Neuronal stem cell (in vitro differentiated cells): Measurements from ENCODE around the gene PNRC1.

Source experiments
- DNase-seq: peaks from one replicate; pipeline ENCODE4 v3.0.0-alpha.2; 2013; ENCODE audit warnings: low spot score
- H2AFZ ChIP-seq: one replicate; pipeline ENCODE4 v1.6.1; 2013; ENCODE audit warnings: mild to moderate bottlenecking, low read length, inconsistent platforms
- H2AK5ac ChIP-seq: 2 replicates; pipeline ENCODE4 v1.6.1; 2013; ENCODE audit warnings: low read depth, mild to moderate bottlenecking, inconsistent platforms, low read length, moderate library complexity, mixed read lengths
- H2BK120ac ChIP-seq: 2 replicates; pipeline ENCODE4 v1.6.1; 2013; ENCODE audit warnings: low read depth, mild to moderate bottlenecking, inconsistent platforms, low read length, moderate library complexity, mixed read lengths
- H2BK12ac ChIP-seq: one replicate; pipeline ENCODE4 v1.6.1; 2013; ENCODE audit warnings: low read length, inconsistent platforms
- H2BK15ac ChIP-seq: 2 replicates; pipeline ENCODE4 v1.6.1; 2013; ENCODE audit warnings: mild to moderate bottlenecking, low read length, inconsistent platforms, mixed read lengths
- H2BK5ac ChIP-seq: one replicate; pipeline ENCODE4 v1.6.1; 2013; ENCODE audit warnings: inconsistent platforms, mild to moderate bottlenecking, low read length, moderate library complexity
- H3K14ac ChIP-seq: one replicate; pipeline ENCODE4 v1.6.1; 2013; ENCODE audit warnings: low read length, inconsistent platforms
- H3K18ac ChIP-seq: 2 replicates; pipeline ENCODE4 v1.6.1; 2013; ENCODE audit warnings: low read length, inconsistent platforms
- H3K23ac ChIP-seq: 2 replicates; pipeline ENCODE4 v1.6.1; 2013; ENCODE audit warnings: low read depth, mild to moderate bottlenecking, mixed read lengths, low read length, inconsistent platforms; ENCODE audit not compliant: poor library complexity
- H3K27ac ChIP-seq: replicated peaks from 3 replicates; pipeline ENCODE4 v1.5.1; 2013; ENCODE audit warnings: low read length, inconsistent platforms
- H3K27me3 ChIP-seq, 3 experiments: 2 replicates each; pipeline ENCODE4 v1.6.1; 2013; ENCODE audit warnings: low read length in 3 of 3, mild to moderate bottlenecking in 2 of 3, inconsistent platforms in 1 of 3, low read depth in 1 of 3, mixed read lengths in 1 of 3, moderate library complexity in 1 of 3; ENCODE audit not compliant: control insufficient read depth in 3 of 3, insufficient read depth in 3 of 3
- H3K36me3 ChIP-seq, 2 donors: replicated peaks in 1 of 2; 2 replicates each; pipeline ENCODE4 v1.6.1; 2013; ENCODE audit warnings: low read length in 2 of 2; ENCODE audit not compliant: control insufficient read depth in 2 of 2, insufficient read depth in 2 of 2
- H3K4ac ChIP-seq: 2 replicates; pipeline ENCODE4 v1.6.1; 2013; ENCODE audit warnings: inconsistent platforms, mild to moderate bottlenecking, low read length, moderate library complexity
- H3K4me1 ChIP-seq, 2 donors: 1 replicate in 1 of 2; 2 replicates in 1 of 2; pipeline ENCODE4 v1.6.1; 2013; ENCODE audit warnings: low read length in 2 of 2, low read depth in 1 of 2; ENCODE audit not compliant: control insufficient read depth in 2 of 2, insufficient read depth in 1 of 2
- H3K4me2 ChIP-seq: one replicate; pipeline ENCODE4 v1.6.1; 2013; ENCODE audit warnings: mild to moderate bottlenecking, low read length, inconsistent platforms; ENCODE audit not compliant: insufficient read depth, poor library complexity, severe bottlenecking
- H3K4me3 ChIP-seq, 2 donors: 2 replicates each; pipeline ENCODE4 v1.5.1; 2013; ENCODE audit warnings: low read length in 2 of 2, mild to moderate bottlenecking in 2 of 2, inconsistent platforms in 1 of 2, moderate library complexity in 1 of 2
- H3K79me1 ChIP-seq: one replicate; pipeline ENCODE4 v1.6.1; 2013; ENCODE audit warnings: low read depth, mild to moderate bottlenecking, inconsistent platforms, low read length, moderate library complexity
- H3K9ac ChIP-seq: one replicate; pipeline ENCODE4 v1.6.1; 2013; ENCODE audit warnings: mild to moderate bottlenecking, low read depth, low read length, inconsistent platforms; ENCODE audit not compliant: poor library complexity
- H3K9me3 ChIP-seq, 2 donors: replicated peaks in 1 of 2; 2 replicates each; pipeline versions ENCODE3 to v1.6.1; 2013; ENCODE audit warnings: low read length in 2 of 2, mild to moderate bottlenecking in 2 of 2, inconsistent platforms in 1 of 2, low read depth in 1 of 2, mixed read lengths in 1 of 2, moderate library complexity in 1 of 2; ENCODE audit not compliant: control insufficient read depth in 2 of 2, insufficient read depth in 1 of 2
- H4K8ac ChIP-seq: one replicate; pipeline ENCODE4 v1.6.1; 2013; ENCODE audit warnings: low read depth, mild to moderate bottlenecking, inconsistent platforms, low read length, moderate library complexity
- H4K91ac ChIP-seq: one replicate; pipeline ENCODE4 v1.6.1; 2013; ENCODE audit warnings: low read length, low read depth, mild to moderate bottlenecking, inconsistent platforms; ENCODE audit not compliant: poor library complexity
- WGBS, 2 donors: extraction: QIAGEN DNeasy Blood & Tissue Kit; methylation state at CpG; one replicate each; pipeline ENCODE4 v1.1.7; 2013; ENCODE audit warnings: missing lambda C conversion rate in 2 of 2, mixed read lengths in 1 of 2; ENCODE audit not compliant: insufficient read length in 2 of 2, insufficient replicate concordance in 1 of 2; ENCODE audit errors: extremely low coverage in 2 of 2; 5-methylcytosine and 5-hydroxymethylcytosine counted together

The PNRC1 gene

DNA sequence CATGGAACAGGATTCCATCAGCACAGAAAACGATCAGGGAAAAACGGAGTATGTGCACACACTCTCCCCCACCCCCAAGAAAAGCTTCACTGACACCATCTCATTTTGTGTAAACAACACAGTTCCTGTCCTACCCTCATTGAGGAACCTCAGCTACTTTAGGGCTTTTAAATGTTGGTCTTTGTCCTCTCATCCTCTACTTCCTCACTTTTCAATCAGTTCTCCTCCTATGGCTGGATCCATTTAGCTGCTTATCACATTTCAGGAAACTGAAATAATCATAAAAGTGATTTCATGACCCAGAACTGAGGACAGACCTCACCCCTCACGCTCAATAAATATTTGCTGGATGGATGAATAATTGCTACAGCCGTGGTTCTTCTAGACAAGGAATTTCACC, 33.1 kb upstream of the PNRC1 start:
- H4K91ac ChIP-seq, result no peak overlapping the region
- no CpG with 5 or more reads among the region's 4 CpGs for WGBS, 2 donors
- H3K9me3 ChIP-seq, result no peaks in the 10 kb centered on the region
- H3K23ac ChIP-seq, result no peak overlapping the region
- no peak overlapping the region for H2BK15ac ChIP-seq
- H3K4me2 ChIP-seq, result no peak overlapping the region
- no peak overlapping the region for H3K14ac ChIP-seq
- no peak overlapping the region for H3K4me3 ChIP-seq
- peaks cover 0 to 14% (median 0%) of the 10 kb centered on the region in 3 experiments for H3K27me3 ChIP-seq
- H2BK5ac ChIP-seq, result no peak overlapping the region
- no peak for DNase-seq
- H2AK5ac ChIP-seq, result no peak overlapping the region
- H3K4me1 ChIP-seq, result peaks cover 0 to 2% of the 10 kb centered on the region in 2 donors
- no peak overlapping the region for H3K27ac ChIP-seq
- H3K18ac ChIP-seq, result no peak overlapping the region
- no peak overlapping the region for H2BK12ac ChIP-seq
- H3K4ac ChIP-seq, result no peak overlapping the region
- H2AFZ ChIP-seq, result no peak overlapping the region
- no peak overlapping the region for H4K8ac ChIP-seq
- no peak overlapping the region for H2BK120ac ChIP-seq
- no peaks in the 10 kb centered on the region for H3K36me3 ChIP-seq
- no peaks in the 10 kb centered on the region for H3K79me1 ChIP-seq
- no peak overlapping the region for H3K9ac ChIP-seq

- H3K36me3 ChIP-seq, result no peaks in the 10 kb centered on the region
- no CpG with 5 or more reads among the region's 3 CpGs for WGBS, 2 donors
- no peak overlapping the region for H2AFZ ChIP-seq
- no peak overlapping the region for H2BK12ac ChIP-seq
- no peak overlapping the region for H3K18ac ChIP-seq
- H4K8ac ChIP-seq, result no peak overlapping the region
- H2BK120ac ChIP-seq, result no peak overlapping the region
- no peak overlapping the region for H3K9ac ChIP-seq
- no peak overlapping the region for H3K4me2 ChIP-seq
- no peak overlapping the region for H3K23ac ChIP-seq
- no peak overlapping the region for H3K4me3 ChIP-seq
- H3K27me3 ChIP-seq, result peaks cover 0 to 14% (median 0%) of the 10 kb centered on the region in 3 experiments
- no peak overlapping the region for H4K91ac ChIP-seq
- no peak overlapping the region for H2AK5ac ChIP-seq
- H3K4me1 ChIP-seq, result peaks cover 0 to 2% of the 10 kb centered on the region in 2 donors
- H3K27ac ChIP-seq, result no peak overlapping the region
- DNase-seq, result no peak
- no peak overlapping the region for H2BK5ac ChIP-seq
- H3K14ac ChIP-seq, result no peak overlapping the region
- no peaks in the 10 kb centered on the region for H3K79me1 ChIP-seq
- H3K4ac ChIP-seq, result no peak overlapping the region
- no peak overlapping the region for H2BK15ac ChIP-seq
- no peaks in the 10 kb centered on the region for H3K9me3 ChIP-seq
Measured at GRCh38 chr6:89048288-89048923, 32.1 kb upstream of the PNRC1 start.

GRCh38 chr6:89048985-89049384, 31.6 kb upstream of the PNRC1 start:
- no CpG with 5 or more reads among the region's 1 CpG for WGBS, 2 donors
- Histone ChIP-seq H2BK12ac (no peak overlapping the region), H3K9ac (no peak overlapping the region), H4K8ac (no peak overlapping the region), H3K27me3 (peaks cover 0 to 15% (median 0%) of the 10 kb centered on the region in 3 experiments), H3K4ac (no peak overlapping the region), H2AK5ac (no peak overlapping the region), H3K4me2 (no peak overlapping the region), H3K27ac (no peak overlapping the region), H3K9me3 (no peaks in the 10 kb centered on the region), H3K14ac (no peak overlapping the region), H2BK5ac (no peak overlapping the region), H4K91ac (no peak overlapping the region), H2AFZ (no peak overlapping the region), H3K36me3 (no peaks in the 10 kb centered on the region), H3K4me3 (no peak overlapping the region), H3K79me1 (no peaks in the 10 kb centered on the region), H3K23ac (no peak overlapping the region), H3K4me1 (peaks cover 0 to 2% of the 10 kb centered on the region in 2 donors), H3K18ac (no peak overlapping the region), H2BK120ac (no peak overlapping the region), H2BK15ac (no peak overlapping the region)
- no peak for DNase-seq

DNA sequence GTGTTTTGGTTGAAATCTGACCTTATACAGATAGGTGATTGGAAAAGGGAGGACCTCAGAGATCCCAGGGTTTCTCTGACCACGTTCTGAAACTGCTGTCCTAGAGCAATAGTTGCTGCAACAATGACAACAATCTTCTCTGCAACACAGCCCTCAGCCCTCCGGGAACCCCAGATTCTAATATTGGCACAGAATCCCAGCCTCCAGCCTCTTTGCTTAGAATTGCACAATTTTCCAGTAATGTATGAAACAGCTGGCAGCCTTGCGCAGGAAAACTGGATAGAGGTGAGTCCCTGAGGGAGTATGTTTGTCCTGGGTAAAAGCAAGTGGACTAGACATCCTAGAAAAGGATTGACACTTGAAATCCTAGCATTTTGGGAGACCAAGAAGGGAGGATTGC, 30.4 kb upstream of the PNRC1 start:
- H3K4ac ChIP-seq, result no peak overlapping the region
- no peak overlapping the region for H2BK5ac ChIP-seq
- no peak overlapping the region for H3K9ac ChIP-seq
- no peak overlapping the region for H2BK15ac ChIP-seq
- H3K4me3 ChIP-seq, result no peak overlapping the region
- no peak overlapping the region for H4K8ac ChIP-seq
- no peak overlapping the region for H2BK12ac ChIP-seq
- H2AFZ ChIP-seq, result no peak overlapping the region
- H3K27ac ChIP-seq, result no peak overlapping the region
- H2BK120ac ChIP-seq, result no peak overlapping the region
- no peaks in the 10 kb centered on the region for H3K36me3 ChIP-seq
- no peak overlapping the region for H3K23ac ChIP-seq
- H3K9me3 ChIP-seq, result no peaks in the 10 kb centered on the region
- no peaks in the 10 kb centered on the region for H3K79me1 ChIP-seq
- H3K27me3 ChIP-seq, result peaks cover 0 to 18% (median 0%) of the 10 kb centered on the region in 3 experiments
- H2AK5ac ChIP-seq, result no peak overlapping the region
- no peak overlapping the region for H3K14ac ChIP-seq
- H3K4me2 ChIP-seq, result no peak overlapping the region
- no peak overlapping the region for H3K18ac ChIP-seq
- no peak for DNase-seq
- no CpG with 5 or more reads among the region's 3 CpGs for WGBS, 2 donors
- H3K4me1 ChIP-seq, result no peaks in the 10 kb centered on the region
- no peak overlapping the region for H4K91ac ChIP-seq
